Measurements from ENCODE around the gene IFITM1. TPM values are rescaled to one million over a fixed set of nuclear protein-coding genes. Genes with fewer than 3 reads are reported as not detected.

IFITM1 gene
- total and polyA plus RNA-seq, 2 of the 13 experiments (the other 11 are each of a cell fraction or from before 2014, with no cell fraction given): 0.38 to 11.1 TPM

- POLR2A ChIA-PET: no interaction called here
- FAIRE-seq (no peak), ATAC-seq (no peak), DNase-seq (ENCODE audit: low spot score) (no peak)
- 84% methylated on average over 45 of the region's 79 CpGs for WGBS (ENCODE audit: low lambda C conversion rate)
- H3K79me2 ChIP-seq (ENCODE audit: insufficient read depth, low read length): no peaks in the 10 kb centered on the region
- no peaks in the 10 kb centered on the region for H3K36me3 ChIP-seq (replicated peaks in 1 of 2; ENCODE audit: control insufficient read depth in 1 of 2, insufficient read depth in 2 of 2, low read length in 2 of 2)
- intact Hi-C loops (cut with micrococcal nuclease; ENCODE audit: unreplicated experiment): no loop called here
- H3K4me2 ChIP-seq (ENCODE audit: low read depth, low read length): 0 out of 2 replicates have a peak overlapping the region, but pooled peaks have one; percentile 55
- TF ChIP-seq NFE2L1 (CRISPR knock-in tag; IDR thresholded peaks at IDR 0.05; ENCODE audit: borderline replicate concordance) (no peak), NCOA5 (CRISPR knock-in tag; IDR thresholded peaks at IDR 0.05) (no peak), ZNF83 (CRISPR knock-in tag; IDR thresholded peaks at IDR 0.05; ENCODE audit: borderline replicate concordance) (no peak), PCBP1 (IDR thresholded peaks at IDR 0.05; ENCODE audit: borderline replicate concordance, low read depth, low read length) (no peak), RBM22 (optimal IDR thresholded peaks at IDR 0.05; ENCODE audit: low read length) (no peak), RELA (CRISPR knock-in tag; IDR thresholded peaks at IDR 0.05) (no peak), PHB2 (IDR thresholded peaks at IDR 0.05; ENCODE audit: partially characterized antibody) (no peak)
- TF ChIP-seq, protein P1, sequence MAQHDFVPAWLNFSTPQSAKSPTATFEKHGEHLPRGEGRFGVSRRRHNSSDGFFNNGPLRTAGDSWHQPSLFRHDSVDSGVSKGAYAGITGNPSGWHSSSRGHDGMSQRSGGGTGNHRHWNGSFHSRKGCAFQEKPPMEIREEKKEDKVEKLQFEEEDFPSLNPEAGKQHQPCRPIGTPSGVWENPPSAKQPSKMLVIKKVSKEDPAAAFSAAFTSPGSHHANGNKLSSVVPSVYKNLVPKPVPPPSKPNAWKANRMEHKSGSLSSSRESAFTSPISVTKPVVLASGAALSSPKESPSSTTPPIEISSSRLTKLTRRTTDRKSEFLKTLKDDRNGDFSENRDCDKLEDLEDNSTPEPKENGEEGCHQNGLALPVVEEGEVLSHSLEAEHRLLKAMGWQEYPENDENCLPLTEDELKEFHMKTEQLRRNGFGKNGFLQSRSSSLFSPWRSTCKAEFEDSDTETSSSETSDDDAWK (CRISPR knock-in tag; IDR thresholded peaks at IDR 0.05): no peak
- TF ChIP-seq, protein P2, sequence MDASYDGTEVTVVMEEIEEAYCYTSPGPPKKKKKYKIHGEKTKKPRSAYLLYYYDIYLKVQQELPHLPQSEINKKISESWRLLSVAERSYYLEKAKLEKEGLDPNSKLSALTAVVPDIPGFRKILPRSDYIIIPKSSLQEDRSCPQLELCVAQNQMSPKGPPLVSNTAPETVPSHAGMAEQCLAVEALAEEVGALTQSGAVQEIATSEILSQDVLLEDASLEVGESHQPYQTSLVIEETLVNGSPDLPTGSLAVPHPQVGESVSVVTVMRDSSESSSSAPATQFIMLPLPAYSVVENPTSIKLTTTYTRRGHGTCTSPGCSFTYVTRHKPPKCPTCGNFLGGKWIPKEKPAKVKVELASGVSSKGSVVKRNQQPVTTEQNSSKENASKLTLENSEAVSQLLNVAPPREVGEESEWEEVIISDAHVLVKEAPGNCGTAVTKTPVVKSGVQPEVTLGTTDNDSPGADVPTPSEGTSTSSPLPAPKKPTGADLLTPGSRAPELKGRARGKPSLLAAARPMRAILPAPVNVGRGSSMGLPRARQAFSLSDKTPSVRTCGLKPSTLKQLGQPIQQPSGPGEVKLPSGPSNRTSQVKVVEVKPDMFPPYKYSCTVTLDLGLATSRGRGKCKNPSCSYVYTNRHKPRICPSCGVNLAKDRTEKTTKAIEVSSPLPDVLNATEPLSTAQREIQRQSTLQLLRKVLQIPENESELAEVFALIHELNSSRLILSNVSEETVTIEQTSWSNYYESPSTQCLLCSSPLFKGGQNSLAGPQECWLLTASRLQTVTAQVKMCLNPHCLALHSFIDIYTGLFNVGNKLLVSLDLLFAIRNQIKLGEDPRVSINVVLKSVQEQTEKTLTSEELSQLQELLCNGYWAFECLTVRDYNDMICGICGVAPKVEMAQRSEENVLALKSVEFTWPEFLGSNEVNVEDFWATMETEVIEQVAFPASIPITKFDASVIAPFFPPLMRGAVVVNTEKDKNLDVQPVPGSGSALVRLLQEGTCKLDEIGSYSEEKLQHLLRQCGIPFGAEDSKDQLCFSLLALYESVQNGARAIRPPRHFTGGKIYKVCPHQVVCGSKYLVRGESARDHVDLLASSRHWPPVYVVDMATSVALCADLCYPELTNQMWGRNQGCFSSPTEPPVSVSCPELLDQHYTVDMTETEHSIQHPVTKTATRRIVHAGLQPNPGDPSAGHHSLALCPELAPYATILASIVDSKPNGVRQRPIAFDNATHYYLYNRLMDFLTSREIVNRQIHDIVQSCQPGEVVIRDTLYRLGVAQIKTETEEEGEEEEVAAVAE (CRISPR knock-in tag; IDR thresholded peaks at IDR 0.05; ENCODE audit: borderline replicate concordance): no peak
- in situ Hi-C loops (cut with HindIII; ENCODE audit: extremely low pct_ligation_motif_present, low pct_unique_long_range_greater_than_20kb): no loop called here
- peaks cover 7 to 76% of the 10 kb centered on the region in 2 experiments for H3K27me3 ChIP-seq (ENCODE audit: control insufficient read depth in 1 of 2, insufficient read depth in 2 of 2, low read length in 2 of 2)
- peaks cover 20% of the 10 kb centered on the region for H3K4me1 ChIP-seq (ENCODE audit: insufficient read depth, low read length)
- BruUV-seq (replicated peaks): no TSS peak
- no peak overlapping the region for H3K4me3 ChIP-seq (replicated peaks in 1 of 3; ENCODE audit: insufficient read depth in 1 of 3, low read depth in 2 of 3, low read length in 3 of 3)
- H2AFZ ChIP-seq (ENCODE audit: low read length): no peak overlapping the region
- no peak overlapping the region for H3K27ac ChIP-seq (ENCODE audit: extremely low read length, insufficient read depth, low read length)
- H3K9ac ChIP-seq (ENCODE audit: insufficient read depth, low read depth, low read length): no peak overlapping the region
- H4K20me1 ChIP-seq (ENCODE audit: insufficient read depth, low read length): no peaks in the 10 kb centered on the region
- no peaks in the 10 kb centered on the region for H3K9me3 ChIP-seq (ENCODE audit: low read length)
- CTCF ChIA-PET (ENCODE audit: low intra/inter-chr PET ratio, low total read pairs): no interaction called here
These were observed 32.9 kb upstream of the IFITM1 start for GRCh38 chr11:280706-281485.
